Right atrium auricular region (tissue), 2 donors: Measurements from ENCODE around the gene TMEM176B. TPM values are rescaled to one million over a fixed set of nuclear protein-coding genes. Genes with fewer than 3 reads are reported as not detected.

Experiments used
- DNase-seq: peaks from one replicate; pipeline ENCODE4 v3.0.0-alpha.2; 2019; ENCODE audit warnings: low spot score
- H3K27ac ChIP-seq, 2 donors: fragments of 200-600 bp; sonication (generic); 1 replicate in 1 of 2; 2 replicates in 1 of 2; pipeline ENCODE4 v1.5.1; 2016 to 2019
- H3K27me3 ChIP-seq, 2 donors: fragments of 200-600 bp; sonication (generic); one replicate each; pipeline versions ENCODE4 v1.5.1 to v1.6.0; 2017 to 2019
- H3K36me3 ChIP-seq: fragments of 200-600 bp; sonication (generic); one replicate; pipeline ENCODE4 v1.5.1; 2016
- H3K4me1 ChIP-seq, 2 donors: fragments of 200-600 bp; sonication (generic); one replicate each; pipeline versions ENCODE4 v1.5.1 to v1.6.0; 2017 to 2019
- H3K4me3 ChIP-seq, 2 donors: fragments of 200-600 bp; sonication (generic); 1 replicate in 1 of 2; 2 replicates in 1 of 2; pipeline ENCODE4 v1.5.1; 2017 to 2019; ENCODE audit warnings: mild to moderate bottlenecking in 1 of 2, moderate library complexity in 1 of 2
- H3K9me3 ChIP-seq, 2 donors: fragments of 200-600 bp; sonication (generic); one replicate each; pipeline ENCODE4 v1.5.1; 2019
- total RNA-seq, 2 donors: library from RNA; depleted of rRNA; stranded (reverse); fragments of >200 nt; gene quantifications; one replicate each; pipeline ENCODE4 v1.1.0, GENCODE V29; 2016
- TF ChIP-seq, protein P1 (sequence below), 2 donors: fragments of 200-600 bp; sonication (generic); IDR thresholded peaks; one replicate each; pipeline ENCODE4 v1.5.1; 2019; ENCODE audit warnings: antibody characterized with exemption in 2 of 2

TMEM176B gene
- total RNA-seq, 2 donors from 2014 or later: 162 to 227 TPM

DNA sequence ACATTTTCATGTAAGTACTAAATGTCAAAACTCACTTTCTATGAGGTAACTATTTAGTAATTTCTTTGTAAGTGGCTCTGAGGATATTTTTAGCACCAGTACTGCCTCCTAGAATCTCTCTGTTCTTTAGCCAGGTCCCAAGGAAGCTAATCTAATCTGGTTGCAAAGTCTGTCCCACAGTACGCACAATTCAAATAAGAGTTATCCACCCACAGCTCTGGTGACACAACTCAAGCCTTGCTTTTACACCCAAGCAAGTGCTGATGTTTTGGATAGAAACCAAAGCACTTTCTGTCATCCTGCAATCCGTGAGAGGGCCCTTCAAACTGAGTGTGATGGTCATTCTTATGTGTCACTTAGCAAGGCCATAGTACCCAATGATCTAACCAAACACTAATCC lies 48.5 kb downstream of the TMEM176B start:
- H3K9me3 ChIP-seq: no peaks in the 10 kb centered on the region
- no peaks in the 10 kb centered on the region for H3K27me3 ChIP-seq
- TF ChIP-seq, protein P1, sequence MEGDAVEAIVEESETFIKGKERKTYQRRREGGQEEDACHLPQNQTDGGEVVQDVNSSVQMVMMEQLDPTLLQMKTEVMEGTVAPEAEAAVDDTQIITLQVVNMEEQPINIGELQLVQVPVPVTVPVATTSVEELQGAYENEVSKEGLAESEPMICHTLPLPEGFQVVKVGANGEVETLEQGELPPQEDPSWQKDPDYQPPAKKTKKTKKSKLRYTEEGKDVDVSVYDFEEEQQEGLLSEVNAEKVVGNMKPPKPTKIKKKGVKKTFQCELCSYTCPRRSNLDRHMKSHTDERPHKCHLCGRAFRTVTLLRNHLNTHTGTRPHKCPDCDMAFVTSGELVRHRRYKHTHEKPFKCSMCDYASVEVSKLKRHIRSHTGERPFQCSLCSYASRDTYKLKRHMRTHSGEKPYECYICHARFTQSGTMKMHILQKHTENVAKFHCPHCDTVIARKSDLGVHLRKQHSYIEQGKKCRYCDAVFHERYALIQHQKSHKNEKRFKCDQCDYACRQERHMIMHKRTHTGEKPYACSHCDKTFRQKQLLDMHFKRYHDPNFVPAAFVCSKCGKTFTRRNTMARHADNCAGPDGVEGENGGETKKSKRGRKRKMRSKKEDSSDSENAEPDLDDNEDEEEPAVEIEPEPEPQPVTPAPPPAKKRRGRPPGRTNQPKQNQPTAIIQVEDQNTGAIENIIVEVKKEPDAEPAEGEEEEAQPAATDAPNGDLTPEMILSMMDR (IDR thresholded peaks at IDR 0.05): no peak
- DNase-seq: no peak
- no peaks in the 10 kb centered on the region for H3K36me3 ChIP-seq
- no peak overlapping the region for H3K4me3 ChIP-seq
- H3K27ac ChIP-seq: peak overlapping the region; percentile 33 to 78
- H3K4me1 ChIP-seq: peaks cover 0 to 32% of the 10 kb centered on the region in 2 donors

DNA sequence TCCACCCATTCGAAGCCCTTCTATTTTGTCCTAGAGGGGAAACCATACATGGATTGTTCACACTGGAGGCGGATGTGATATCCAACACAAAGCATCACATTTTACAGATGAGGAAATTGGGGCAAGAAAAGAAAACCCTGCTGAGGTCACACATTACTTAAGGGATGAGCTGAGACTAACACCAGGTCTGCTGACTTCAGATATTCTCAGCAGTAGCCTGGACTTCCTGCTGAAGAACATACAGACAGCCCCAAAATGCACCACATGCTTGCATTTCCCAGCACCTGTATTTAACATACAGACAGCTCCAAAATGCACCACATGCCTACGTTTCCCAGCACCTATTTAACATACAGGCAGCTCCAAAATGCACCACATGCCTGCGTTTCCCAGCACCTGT lies 51.8 kb downstream of the TMEM176B start:
- Histone ChIP-seq H3K27ac (no peak overlapping the region), H3K4me1 (peaks cover 0 to 34% of the 10 kb centered on the region in 2 donors), H3K4me3 (no peak overlapping the region), H3K9me3 (no peaks in the 10 kb centered on the region), H3K36me3 (peaks cover under 1% of the 10 kb centered on the region), H3K27me3 (no peaks in the 10 kb centered on the region)
- DNase-seq: no peak
- TF ChIP-seq, protein P1 (IDR thresholded peaks at IDR 0.05): no peak

DNA sequence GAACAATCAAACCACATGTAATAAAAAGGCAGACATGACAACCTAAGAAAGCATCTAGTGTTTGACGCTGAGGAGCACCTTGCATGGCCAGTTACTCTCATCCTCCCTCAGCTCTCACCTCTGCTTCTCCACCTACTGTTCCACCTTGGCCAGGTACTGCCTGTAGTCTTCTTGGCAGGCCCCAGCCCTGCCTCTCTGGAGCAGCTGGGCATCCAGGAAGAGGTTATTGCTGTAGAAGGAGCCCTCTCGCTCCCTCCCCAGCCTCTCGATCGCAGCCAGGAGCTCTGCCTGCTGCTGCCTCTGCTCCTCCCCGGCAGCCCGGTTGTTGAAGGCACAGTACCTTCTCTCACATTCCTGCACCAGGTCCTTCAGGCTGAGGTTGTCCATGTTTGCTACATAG lies 53.2 kb downstream of the TMEM176B start:
- Histone ChIP-seq H3K36me3 (peaks cover 15% of the 10 kb centered on the region), H3K27me3 (no peaks in the 10 kb centered on the region), H3K4me3 (no peak overlapping the region), H3K9me3 (no peaks in the 10 kb centered on the region), H3K4me1 (peaks cover 0 to 31% of the 10 kb centered on the region in 2 donors), H3K27ac (no peak overlapping the region)
- TF ChIP-seq, protein P1 (IDR thresholded peaks at IDR 0.05): no peak
- no peak for DNase-seq

DNA sequence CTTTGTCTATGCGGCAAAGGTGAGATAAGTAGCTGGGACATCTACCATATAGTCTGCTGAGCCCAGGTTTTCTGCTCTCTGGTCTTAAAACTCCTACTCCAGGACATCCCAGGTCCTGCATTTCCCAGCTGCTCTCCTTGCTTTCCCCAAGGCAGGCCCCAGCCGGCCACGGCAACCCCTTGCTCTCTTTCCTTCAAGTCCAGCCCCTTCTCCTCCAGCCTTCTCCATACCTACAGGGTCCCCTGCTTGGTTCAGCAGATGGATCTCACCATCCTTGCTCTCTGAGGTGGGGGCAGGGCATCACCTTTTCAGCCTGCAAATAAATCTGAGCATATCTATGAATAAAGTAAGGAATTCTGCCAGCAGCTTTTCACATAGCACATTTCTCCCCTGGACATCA lies 54.3 kb downstream of the TMEM176B start:
- Histone ChIP-seq H3K36me3 (peaks cover 19% of the 10 kb centered on the region), H3K4me3 (no peak overlapping the region), H3K27me3 (no peaks in the 10 kb centered on the region), H3K27ac (no peak overlapping the region), H3K4me1 (peaks cover 0 to 22% of the 10 kb centered on the region in 2 donors), H3K9me3 (no peaks in the 10 kb centered on the region)
- TF ChIP-seq, protein P1 (IDR thresholded peaks at IDR 0.05): no peak
- no peak for DNase-seq

DNA sequence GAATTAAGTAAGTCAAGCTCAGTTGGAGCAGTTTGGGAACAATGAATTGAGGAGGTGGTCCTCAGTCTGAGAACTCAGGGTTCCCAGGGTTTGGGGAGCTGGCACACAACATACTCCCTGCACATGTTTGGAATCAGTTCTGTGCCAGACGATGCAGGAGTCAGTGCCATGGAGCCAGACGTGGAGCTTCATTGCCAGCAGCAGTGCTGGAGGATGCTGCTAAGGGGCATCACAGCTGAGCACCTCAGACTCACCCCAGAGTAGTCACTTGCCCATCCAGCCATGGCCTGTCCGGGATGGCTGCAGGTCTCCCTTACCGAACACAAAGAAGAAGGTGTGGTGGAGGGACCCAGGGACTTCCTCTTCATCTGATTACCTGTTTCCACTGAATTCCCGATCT lies 55.1 kb downstream of the TMEM176B start:
- Histone ChIP-seq H3K4me3 (no peak overlapping the region), H3K36me3 (peaks cover 19% of the 10 kb centered on the region), H3K4me1 (peaks cover 0 to 22% of the 10 kb centered on the region in 2 donors), H3K27ac (no peak overlapping the region), H3K27me3 (no peaks in the 10 kb centered on the region), H3K9me3 (no peaks in the 10 kb centered on the region)
- no peak for DNase-seq
- TF ChIP-seq, protein P1 (IDR thresholded peaks at IDR 0.05): no peak

DNA sequence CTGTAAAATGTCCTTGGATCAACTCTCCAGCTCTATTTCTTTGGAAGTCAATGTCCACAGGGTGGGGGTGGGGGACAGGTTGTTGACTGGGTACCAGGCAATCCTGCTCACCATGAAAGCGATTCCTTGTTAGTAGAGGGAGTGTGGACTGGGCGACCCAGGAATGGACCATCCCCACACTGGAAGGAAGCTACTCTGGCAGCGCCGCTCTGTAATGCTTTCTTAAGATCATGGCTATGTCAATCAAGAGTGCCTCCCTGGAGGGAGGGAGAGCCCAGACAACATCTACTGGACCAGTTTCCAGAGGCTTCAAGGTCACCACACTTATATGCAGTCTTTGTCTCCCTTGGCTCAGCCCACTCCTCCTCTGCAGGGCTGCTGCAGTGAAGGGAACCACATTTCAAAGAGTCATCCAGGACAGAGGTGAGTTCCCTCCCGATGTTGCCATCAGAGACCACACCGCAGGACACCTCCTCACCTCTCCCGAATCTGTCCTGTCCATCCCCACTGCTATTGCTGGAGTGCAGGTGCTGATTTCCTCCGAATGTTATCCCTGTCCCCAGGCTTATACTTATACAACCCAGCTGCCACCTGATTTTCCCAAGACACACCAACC lies 56.0 kb downstream of the TMEM176B start:
- Histone ChIP-seq H3K27me3 (no peaks in the 10 kb centered on the region), H3K4me1 (peaks cover 0 to 22% of the 10 kb centered on the region in 2 donors), H3K36me3 (peaks cover 19% of the 10 kb centered on the region), H3K9me3 (no peaks in the 10 kb centered on the region), H3K4me3 (no peak overlapping the region), H3K27ac (peak overlapping the region in 1 of 2 donors; percentile 30)
- TF ChIP-seq, protein P1 (IDR thresholded peaks at IDR 0.05): no peak
- DNase-seq: no peak
